Caco-2 (cell line): ENCODE data around the gene KCNK7. TPM values are rescaled to one million over a fixed set of nuclear protein-coding genes. Genes with fewer than 3 reads are reported as not detected.

Experiments
- BruUV-seq: library from RNA; stranded (reverse); fragments of 400-500 nt; replicated peaks from 2 replicates; lab custom pipeline; 2021; lab: Mats Ljungman, UMichigan
- CTCF ChIA-PET: fragments of 300-600 bp; sonication (Branson Sonifier 250); formaldehyde crosslinking; loops from one replicate; lab custom pipeline; 2022; ENCODE audit warnings: antibody characterized with exemption; lab: Charles Lee
- POLR2A ChIA-PET: fragments of 300-600 bp; sonication (Branson Sonifier 250); formaldehyde crosslinking; loops from one replicate; lab custom pipeline; 2022; ENCODE audit warnings: antibody characterized with exemption; lab: Charles Lee
- DNase-seq, 2 experiments: peaks; one replicate each; pipeline versions ENCODE4 v3.0.0 to v3.0.0-alpha.2; 2020 to 2022
- H3K27me3 ChIP-seq: replicated peaks from 2 replicates; pipeline ENCODE4 v1.6.0; 2011; ENCODE audit warnings: low read length; ENCODE audit not compliant: control insufficient read depth, insufficient read depth
- H3K36me3 ChIP-seq: 2 replicates; pipeline ENCODE4 v1.5.1; 2011; ENCODE audit warnings: low read length; ENCODE audit not compliant: control insufficient read depth, insufficient read depth
- H3K4me1 ChIP-seq: fragments of 250-450 bp; sonication (Bioruptor Pico); 2 replicates; pipeline ENCODE4 v1.5.1; 2020; ENCODE audit warnings: mild to moderate bottlenecking
- H3K4me3 ChIP-seq: 2 replicates; pipeline ENCODE4 v1.5.1; 2011; ENCODE audit warnings: low read depth, mild to moderate bottlenecking, control low read depth, low read length
- H3K9me3 ChIP-seq: fragments of 250-450 bp; sonication (Bioruptor Pico); 2 replicates; pipeline ENCODE4 v1.5.1; 2020; ENCODE audit warnings: mild to moderate bottlenecking, moderate library complexity
- H3K27ac Mint-ChIP-seq: one replicate; pipeline ENCODE4 v1.8.0; 2022; ENCODE audit warnings: mixed read lengths; ENCODE audit not compliant: unreplicated experiment
- H3K27me3 Mint-ChIP-seq: one replicate; pipeline ENCODE4 v1.8.0; 2022; ENCODE audit warnings: mixed read lengths; ENCODE audit not compliant: insufficient read depth, unreplicated experiment
- H3K36me3 Mint-ChIP-seq: one replicate; pipeline ENCODE4 v1.8.0; 2022; ENCODE audit warnings: mild to moderate bottlenecking, mixed read lengths; ENCODE audit not compliant: insufficient read depth, unreplicated experiment
- H3K4me1 Mint-ChIP-seq: one replicate; pipeline ENCODE4 v1.8.0; 2022; ENCODE audit warnings: low read depth, mixed read lengths; ENCODE audit not compliant: unreplicated experiment
- H3K4me3 Mint-ChIP-seq: one replicate; pipeline ENCODE4 v1.8.0; 2022; ENCODE audit warnings: mild to moderate bottlenecking, moderate library complexity, mixed read lengths; ENCODE audit not compliant: unreplicated experiment
- H3K9me3 Mint-ChIP-seq: one replicate; pipeline ENCODE4 v1.8.0; 2022; ENCODE audit warnings: mixed read lengths; ENCODE audit not compliant: unreplicated experiment
- CTCF ChIP-seq, 2 experiments: fragments of 200-600 bp in 1 of 2; IDR thresholded peaks; 1 replicate in 1 of 2; 2 replicates in 1 of 2; pipeline versions ENCODE4 v1.5.1 to v1.8.0; 2011 to 2022; ENCODE audit warnings: antibody characterized with exemption in 1 of 2, control low read depth in 1 of 2, inconsistent platforms in 1 of 2, low read depth in 1 of 2, low read length in 1 of 2, mild to moderate bottlenecking in 1 of 2, moderate library complexity in 1 of 2; ENCODE audit not compliant: insufficient read depth in 1 of 2, severe bottlenecking in 1 of 2, unreplicated experiment in 1 of 2
- intact Hi-C: fragments of 100-400 bp; cut with micrococcal nuclease; formaldehyde crosslinking; loops from one replicate; pipeline ENCODE4 v1.10.0; 2022; ENCODE audit not compliant: unreplicated experiment
- total RNA-seq: library from RNA; stranded (reverse); gene quantifications from 2 replicates; pipeline ENCODE4 v1.2.3, GENCODE V29; 2022

The KCNK7 gene
- total RNA-seq, 1 experiment from 2014 or later = 0.39 TPM

GRCh38 chr11:65556470-65557279, 38.9 kb downstream of the KCNK7 start:
- Mint-ChIP-seq H3K4me3 (peak overlapping the region; percentile 75), H3K4me1 (peaks cover 47% of the 10 kb centered on the region), H3K9me3 (no peaks in the 10 kb centered on the region), H3K27me3 (no peaks in the 10 kb centered on the region), H3K36me3 (peaks cover 26% of the 10 kb centered on the region), H3K27ac (peak overlapping the region; percentile 61)
- ChIA-PET POLR2A (interaction anchor here (0.9 to 1.4 kb wide), 2 partner anchors 14 to 35 kb away, joined by 3 to 7 read pairs; partner anchors contain the start of gene ZNRD2), CTCF (interaction anchor here (1.3 to 1.7 kb wide), 3 partner anchors 14 to 16 kb away, joined by 6 to 9 read pairs (median 9); partner anchors contain the start of genes FAM89B and ZNRD2)
- DNase-seq = peak in 1 of 2 experiments; percentile 51
- H3K36me3 ChIP-seq = no peaks in the 10 kb centered on the region; the same call in 1 of the 2 replicates
- intact Hi-C loops = no loop called here
- no peaks in the 10 kb centered on the region for H3K9me3 ChIP-seq
- BruUV-seq = TSS peak; percentile 28
- H3K27me3 ChIP-seq = no peaks in the 10 kb centered on the region
- peaks cover 68% of the 10 kb centered on the region for H3K4me1 ChIP-seq
- no peak for TF ChIP-seq CTCF (IDR thresholded peaks at IDR 0.05; ENCODE audit: insufficient read depth in 1 of 2, low read depth in 1 of 2, low read length in 1 of 2, severe bottlenecking in 1 of 2, unreplicated experiment in 1 of 2)
- H3K4me3 ChIP-seq = peak overlapping the region; percentile 70

- Mint-ChIP-seq H3K36me3 (peaks cover 35% of the 10 kb centered on the region), H3K4me1 (peaks cover 54% of the 10 kb centered on the region), H3K27ac (peak overlapping the region; percentile 61), H3K9me3 (no peaks in the 10 kb centered on the region), H3K27me3 (no peaks in the 10 kb centered on the region), H3K4me3 (peak overlapping the region; percentile 75)
- peaks cover 71% of the 10 kb centered on the region for H3K4me1 ChIP-seq
- POLR2A ChIA-PET = no interaction called here
- no peak overlapping the region for H3K4me3 ChIP-seq
- DNase-seq = peak; percentile 59 to 77
- no peak for TF ChIP-seq CTCF (IDR thresholded peaks at IDR 0.05; ENCODE audit: insufficient read depth in 1 of 2, low read depth in 1 of 2, low read length in 1 of 2, severe bottlenecking in 1 of 2, unreplicated experiment in 1 of 2)
- CTCF ChIA-PET = no interaction called here
- intact Hi-C loops = no loop called here
- H3K27me3 ChIP-seq = no peaks in the 10 kb centered on the region
- no peaks in the 10 kb centered on the region; the same call in 1 of the 2 replicates for H3K36me3 ChIP-seq
- H3K9me3 ChIP-seq = no peaks in the 10 kb centered on the region
- no TSS peak for BruUV-seq
Measured at GRCh38 chr11:65555693-65556231, 39.8 kb downstream of the KCNK7 start.

- ChIA-PET CTCF (no interaction called here), POLR2A (no interaction called here)
- peak overlapping the region; percentile 61 for H3K27ac Mint-ChIP-seq
- H3K4me3 ChIP-seq = no peak overlapping the region
- intact Hi-C loops = no loop called here
- H3K36me3 Mint-ChIP-seq = peaks cover 36% of the 10 kb centered on the region
- no peaks in the 10 kb centered on the region for H3K27me3 ChIP-seq
- DNase-seq = no peak
- peaks cover 66% of the 10 kb centered on the region for H3K4me1 ChIP-seq
- peaks cover 47% of the 10 kb centered on the region for H3K4me1 Mint-ChIP-seq
- BruUV-seq = no TSS peak
- no peak for TF ChIP-seq CTCF (IDR thresholded peaks at IDR 0.05; ENCODE audit: insufficient read depth in 1 of 2, low read depth in 1 of 2, low read length in 1 of 2, severe bottlenecking in 1 of 2, unreplicated experiment in 1 of 2)
- no peaks in the 10 kb centered on the region for H3K9me3 ChIP-seq
- no peaks in the 10 kb centered on the region; the same call in 1 of the 2 replicates for H3K36me3 ChIP-seq
- H3K9me3 Mint-ChIP-seq = no peaks in the 10 kb centered on the region
- no peak overlapping the region for H3K4me3 Mint-ChIP-seq
- no peaks in the 10 kb centered on the region for H3K27me3 Mint-ChIP-seq
Measured at GRCh38 chr11:65554842-65555430, 40.7 kb downstream of the KCNK7 start.
